SK-N-SH treated with all-trans-retinoic acid at 6 μM for 48 hours (cell line): Measurements from ENCODE around the gene ZSCAN23.

Experiments
- ATAC-seq: fragments of 200-7000 bp; cut with Tn5 transposase; 3 replicates; pipeline ENCODE4 v1.9.1; 2020; ENCODE audit warnings: mild to moderate bottlenecking, moderate library complexity
- ARNTL ChIP-seq: fragments of 450-650 bp; formaldehyde crosslinking; IDR thresholded peaks from 2 replicates; pipeline ENCODE4 v1.5.0; 2020; ENCODE audit warnings: low read depth, mild to moderate bottlenecking, moderate library complexity, borderline replicate concordance
- BACH2 ChIP-seq: fragments of 250-450 bp; sonication (Bioruptor Pico); IDR thresholded peaks from 2 replicates; pipeline ENCODE4 v1.9.0; 2021; ENCODE audit warnings: mild to moderate bottlenecking, borderline replicate concordance
- CREB5 ChIP-seq: fragments of 250-450 bp; sonication (Bioruptor Pico); IDR thresholded peaks from 2 replicates; pipeline ENCODE4 v1.5.1; 2020; ENCODE audit warnings: low read depth, mild to moderate bottlenecking, moderate library complexity
- CSDC2 ChIP-seq: fragments of 250-450 bp; sonication (Bioruptor Pico); IDR thresholded peaks from 2 replicates; pipeline ENCODE4 v1.5.0; 2020; ENCODE audit warnings: mild to moderate bottlenecking, moderate library complexity
- CSRNP3 ChIP-seq: fragments of 250-450 bp; sonication (Bioruptor Pico); IDR thresholded peaks from 2 replicates; pipeline ENCODE4 v1.5.1; 2021; ENCODE audit warnings: mild to moderate bottlenecking, moderate library complexity
- ESRRG ChIP-seq: fragments of 250-450 bp; sonication (Bioruptor Pico); IDR thresholded peaks from 2 replicates; pipeline ENCODE4 v1.6.1; 2021; ENCODE audit warnings: mild to moderate bottlenecking
- GLIS3 ChIP-seq: fragments of 250-450 bp; sonication (Bioruptor Pico); IDR thresholded peaks from 2 replicates; pipeline ENCODE4 v1.5.0; 2020; ENCODE audit warnings: mild to moderate bottlenecking, moderate library complexity
- ISL1 ChIP-seq: fragments of 250-450 bp; sonication (Bioruptor Pico); IDR thresholded peaks from 2 replicates; pipeline ENCODE4 v2.1.2; 2022; ENCODE audit warnings: mild to moderate bottlenecking, moderate library complexity
- OSR1 ChIP-seq: fragments of 250-450 bp; sonication (Bioruptor Pico); IDR thresholded peaks from 2 replicates; pipeline ENCODE4 v1.8.0; 2022; ENCODE audit warnings: moderate library complexity, mild to moderate bottlenecking, inconsistent platforms
- PATZ1 ChIP-seq: fragments of 250-450 bp; sonication (Bioruptor Pico); IDR thresholded peaks from 2 replicates; pipeline ENCODE4 v1.8.0; 2020; ENCODE audit warnings: mild to moderate bottlenecking, moderate library complexity, borderline replicate concordance
- POU6F1 ChIP-seq: fragments of 250-450 bp; sonication (Bioruptor Pico); IDR thresholded peaks from 2 replicates; pipeline ENCODE4 v1.8.0; 2021; ENCODE audit warnings: low read depth, mild to moderate bottlenecking, moderate library complexity, borderline replicate concordance
- PPARA ChIP-seq: fragments of 250-450 bp; sonication (Bioruptor Pico); IDR thresholded peaks from 2 replicates; pipeline ENCODE4 v1.5.0; 2020; ENCODE audit warnings: mild to moderate bottlenecking, borderline replicate concordance
- RARB ChIP-seq: fragments of 250-450 bp; sonication (Bioruptor Pico); IDR thresholded peaks from 2 replicates; pipeline ENCODE4 v1.8.0; 2021; ENCODE audit warnings: mild to moderate bottlenecking, moderate library complexity
- TCF4 ChIP-seq: fragments of 250-450 bp; sonication (Bioruptor Pico); IDR thresholded peaks from 2 replicates; pipeline ENCODE4 v1.8.0; 2021; ENCODE audit warnings: mild to moderate bottlenecking, moderate library complexity, borderline replicate concordance
- TOX ChIP-seq: fragments of 250-450 bp; sonication (Bioruptor Pico); IDR thresholded peaks from 2 replicates; pipeline ENCODE4 v1.8.0; 2021; ENCODE audit warnings: mild to moderate bottlenecking, moderate library complexity, borderline replicate concordance
- TSHZ2 ChIP-seq: fragments of 250-450 bp; sonication (Bioruptor Pico); IDR thresholded peaks from 2 replicates; pipeline ENCODE4 v1.5.0; 2020; ENCODE audit warnings: mild to moderate bottlenecking, moderate library complexity
- ZC3H10 ChIP-seq: fragments of 250-450 bp; sonication (Bioruptor Pico); IDR thresholded peaks from 2 replicates; pipeline ENCODE4 v1.5.1; 2021; ENCODE audit warnings: mild to moderate bottlenecking, moderate library complexity
- ZFP30 ChIP-seq: fragments of 450-650 bp; formaldehyde crosslinking; IDR thresholded peaks from 2 replicates; pipeline ENCODE4 v1.5.0; 2022; ENCODE audit warnings: mild to moderate bottlenecking, moderate library complexity
- ZNF565 ChIP-seq: fragments of 450-650 bp; formaldehyde crosslinking; conservative IDR thresholded peaks from 2 replicates; pipeline ENCODE4 v1.5.0; 2020; ENCODE audit warnings: low read depth, mild to moderate bottlenecking, moderate library complexity
- ZNF70 ChIP-seq: fragments of 450-650 bp; formaldehyde crosslinking; IDR thresholded peaks from 2 replicates; pipeline ENCODE4 v1.5.0; 2020; ENCODE audit warnings: mild to moderate bottlenecking, moderate library complexity
- ZNF8 ChIP-seq: fragments of 450-650 bp; formaldehyde crosslinking; IDR thresholded peaks from 2 replicates; pipeline ENCODE4 v1.5.0; 2020; ENCODE audit warnings: mild to moderate bottlenecking, moderate library complexity

Gene ZSCAN23

GRCh38 chr6:28393912-28394662 lies 49.2 kb downstream of the ZSCAN23 start:
- no peak for TF ChIP-seq ISL1 (CRISPR knock-in tag)
- no peak for TF ChIP-seq CSDC2 (CRISPR knock-in tag)
- TF ChIP-seq ZNF8 (CRISPR knock-in tag): no peak
- no peak for TF ChIP-seq TOX (CRISPR knock-in tag)
- TF ChIP-seq ZNF70: no peak
- TF ChIP-seq BACH2 (CRISPR knock-in tag): no peak
- TF ChIP-seq GLIS3: no peak
- TF ChIP-seq PATZ1 (CRISPR knock-in tag): no peak
- no peak for TF ChIP-seq CSRNP3
- TF ChIP-seq TCF4 (CRISPR knock-in tag): no peak
- no peak for TF ChIP-seq ESRRG
- TF ChIP-seq ARNTL (CRISPR knock-in tag): no peak
- no peak for TF ChIP-seq ZFP30 (CRISPR knock-in tag)
- TF ChIP-seq TSHZ2 (CRISPR knock-in tag): no peak
- no peak for TF ChIP-seq ZNF565

GRCh38 chr6:28390688-28391087 lies 52.6 kb downstream of the ZSCAN23 start:
- no peak for TF ChIP-seq ARNTL (CRISPR knock-in tag)
- TF ChIP-seq TOX (CRISPR knock-in tag): no peak
- TF ChIP-seq CSRNP3: no peak
- TF ChIP-seq OSR1 (CRISPR knock-in tag): no peak
- TF ChIP-seq ZNF70: no peak
- no peak for TF ChIP-seq CREB5
- TF ChIP-seq ISL1 (CRISPR knock-in tag): no peak
- no peak for TF ChIP-seq ZNF565
- TF ChIP-seq ESRRG: no peak
- TF ChIP-seq RARB (CRISPR knock-in tag): no peak
- TF ChIP-seq TSHZ2 (CRISPR knock-in tag): no peak
- TF ChIP-seq PPARA (CRISPR knock-in tag): no peak
- no peak for TF ChIP-seq POU6F1
- no peak for TF ChIP-seq ZC3H10 (CRISPR knock-in tag)
- no peak for ATAC-seq

More at GRCh38 chr6:28393912-28394662, 49.2 kb downstream of the ZSCAN23 start:
- no peak for ATAC-seq
